IPS-18c (cell line): Measurements from ENCODE around the gene ATP11A.

ENCODE experiments used
- H3K4me3 ChIP-seq: 2 replicates; pipeline ENCODE4 v1.7.0; 2013; ENCODE audit warnings: low read depth, mild to moderate bottlenecking, low read length, moderate library complexity; ENCODE audit not compliant: insufficient read depth
- H3K9me3 ChIP-seq: one replicate; pipeline ENCODE4 v1.6.1; 2013; ENCODE audit warnings: mild to moderate bottlenecking, low read length, moderate library complexity; ENCODE audit not compliant: control insufficient read depth, insufficient read depth

Gene ATP11A

DNA sequence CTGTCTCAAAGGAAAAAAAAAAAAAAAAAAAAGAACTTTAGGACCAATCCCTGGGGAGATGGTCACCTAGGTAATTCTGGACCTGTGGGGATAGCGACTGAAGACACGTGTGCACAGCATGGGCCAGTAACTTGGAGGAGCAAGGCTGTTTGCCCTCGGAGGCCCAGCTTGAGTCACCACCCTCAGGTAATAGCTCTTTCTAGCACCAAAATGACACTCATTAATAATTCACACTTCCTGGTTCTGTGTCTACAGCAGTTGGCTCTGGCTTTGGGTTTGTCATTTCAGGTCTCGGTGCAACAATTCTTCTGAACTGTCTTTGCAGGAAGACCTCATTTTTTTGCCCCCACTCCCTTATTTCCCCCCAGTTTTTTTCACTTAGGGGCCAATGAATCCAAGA, 3.9 kb upstream of the ATP11A start:
- H3K4me3 ChIP-seq, result no peak overlapping the region
- H3K9me3 ChIP-seq, result no peaks in the 10 kb centered on the region

DNA sequence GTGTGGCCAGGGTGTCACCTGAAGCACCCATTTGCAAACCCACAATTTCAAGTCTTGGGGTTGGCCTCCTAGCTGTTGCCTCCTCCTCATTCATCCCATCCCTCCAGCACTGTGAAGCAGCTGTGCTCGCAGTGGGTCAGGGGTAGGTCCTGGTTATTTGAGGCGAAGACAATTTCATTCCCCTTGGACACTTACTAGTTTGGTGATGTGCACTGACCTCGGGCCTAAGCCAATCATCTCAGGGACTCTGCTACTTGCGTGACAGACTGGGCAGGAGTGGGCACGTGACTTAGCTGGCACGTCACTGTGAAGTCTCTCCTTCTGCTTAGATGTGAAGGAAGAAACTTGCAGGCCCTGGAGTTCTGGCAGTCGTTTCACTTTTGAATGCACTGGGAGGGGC, 3.5 kb upstream of the ATP11A start:
- H3K4me3 ChIP-seq, result no peak overlapping the region
- H3K9me3 ChIP-seq, result no peaks in the 10 kb centered on the region

DNA sequence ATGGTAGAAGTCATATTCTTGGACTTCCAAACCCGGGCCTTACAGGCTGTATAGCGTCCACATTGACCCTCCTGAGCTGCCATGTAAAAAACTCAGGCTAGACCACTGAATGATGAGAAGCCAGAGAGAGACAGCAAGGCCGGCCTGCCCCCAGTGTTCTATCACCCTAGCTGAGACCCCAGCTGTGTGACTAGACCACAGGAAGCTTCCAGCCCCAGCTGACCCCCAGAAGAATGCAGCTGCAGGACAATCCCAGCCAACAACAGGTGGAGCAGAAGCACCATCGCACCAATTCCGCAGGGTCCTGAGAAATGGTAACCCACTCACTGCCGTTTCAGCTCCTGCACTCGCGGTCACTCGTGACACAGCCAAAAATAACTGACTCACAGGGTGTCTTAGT, 2.9 kb upstream of the ATP11A start:
- Histone ChIP-seq H3K4me3 (no peak overlapping the region), H3K9me3 (no peaks in the 10 kb centered on the region)

DNA sequence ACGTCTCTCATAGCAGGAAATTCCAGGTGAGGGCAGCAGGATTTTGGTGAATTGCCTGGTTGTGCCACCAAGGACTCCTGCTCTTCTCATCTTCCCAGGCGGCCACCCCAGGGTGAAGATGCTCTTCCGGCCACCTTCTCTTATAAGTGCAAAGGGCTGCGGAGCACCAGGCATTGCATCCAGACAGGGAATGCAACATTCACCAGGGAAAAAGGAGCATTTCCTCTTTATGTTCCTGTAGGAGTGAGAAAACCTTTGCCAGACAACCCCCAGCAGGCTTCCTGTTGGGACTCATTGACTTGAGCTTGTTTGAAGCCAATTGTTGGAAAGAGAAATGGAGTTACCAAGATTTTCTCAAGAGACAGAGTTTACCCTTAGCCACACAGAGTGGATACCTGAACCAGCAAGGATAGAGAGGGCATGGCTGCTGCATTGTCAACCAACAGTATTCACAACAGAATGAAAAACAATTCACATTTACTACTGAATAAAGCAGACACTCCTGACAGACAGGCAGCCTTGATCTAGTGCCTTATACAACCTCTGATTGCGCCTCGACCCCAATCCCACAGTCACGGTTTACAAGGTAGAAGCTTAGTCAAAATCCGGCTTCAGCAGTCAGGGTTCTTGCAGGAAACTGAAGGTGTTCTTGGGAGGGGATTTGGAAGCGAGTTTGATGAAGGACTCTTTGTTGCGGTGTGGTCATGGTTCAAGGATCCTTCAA, 1.8 kb upstream of the ATP11A start:
- Histone ChIP-seq H3K9me3 (no peaks in the 10 kb centered on the region), H3K4me3 (no peak overlapping the region)

- peak overlapping the region; percentile 60; the same call in 1 of the 2 replicates for H3K4me3 ChIP-seq
- H3K9me3 ChIP-seq, result no peaks in the 10 kb centered on the region
Measured at GRCh38 chr13:112688560-112689302, 1.1 kb upstream of the ATP11A start.

GRCh38 chr13:112690283-112690929, 568 bp downstream of the ATP11A start:
- Histone ChIP-seq H3K4me3 (peak overlapping the region; percentile 77), H3K9me3 (no peaks in the 10 kb centered on the region)

DNA sequence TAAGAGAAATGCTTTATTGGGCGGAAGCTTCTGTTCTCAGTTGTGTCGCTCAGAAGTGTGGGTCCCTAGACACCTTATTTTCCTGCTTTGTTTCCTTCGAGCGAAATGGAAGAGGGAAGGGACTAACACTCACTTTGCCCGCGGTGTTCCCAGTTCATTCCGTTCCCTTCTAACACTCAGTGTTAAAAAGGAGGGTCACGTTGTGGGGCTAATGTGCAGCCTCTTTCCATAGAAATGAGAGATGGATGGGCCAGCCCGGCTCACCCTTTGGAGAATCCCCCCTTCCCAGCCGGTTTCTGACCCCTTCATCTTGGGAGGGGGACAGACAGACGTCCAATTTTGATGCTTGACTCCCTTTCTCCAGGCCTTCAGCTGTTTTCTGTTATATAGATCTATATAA, 2.3 kb downstream of the ATP11A start:
- Histone ChIP-seq H3K4me3 (0 out of 2 replicates have a peak overlapping the region, but pooled peaks have one; percentile 77), H3K9me3 (no peaks in the 10 kb centered on the region)

DNA sequence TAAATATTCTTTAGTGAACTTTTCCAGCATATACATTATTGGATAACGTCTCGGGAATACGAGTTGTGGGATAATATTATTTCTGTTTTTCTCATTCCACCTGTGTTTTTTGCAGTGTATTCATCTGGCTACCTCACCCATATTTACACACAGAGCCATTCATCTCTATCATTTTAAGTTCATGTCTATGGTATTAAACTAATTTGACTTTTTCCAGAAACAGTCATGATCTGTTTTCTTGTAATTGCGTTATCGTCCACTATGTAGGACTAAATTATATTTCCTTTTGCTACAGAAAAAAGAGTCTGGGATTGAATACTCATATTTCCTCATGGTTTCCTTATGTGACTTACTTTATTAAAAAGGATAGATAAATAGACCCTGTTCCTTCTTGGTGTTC, 2.7 kb downstream of the ATP11A start:
- no peak overlapping the region for H3K4me3 ChIP-seq
- H3K9me3 ChIP-seq, result no peaks in the 10 kb centered on the region

- Histone ChIP-seq H3K9me3 (no peaks in the 10 kb centered on the region), H3K4me3 (no peak overlapping the region; the same call in 1 of the 2 replicates)
Measured at GRCh38 chr13:112693831-112694497, 4.1 kb downstream of the ATP11A start.

GRCh38 chr13:112695121-112695520, 5.3 kb downstream of the ATP11A start:
- Histone ChIP-seq H3K9me3 (no peaks in the 10 kb centered on the region), H3K4me3 (no peak overlapping the region)

- H3K4me3 ChIP-seq, result no peak overlapping the region
- H3K9me3 ChIP-seq, result no peaks in the 10 kb centered on the region
Measured at GRCh38 chr13:112696001-112696868, 6.4 kb downstream of the ATP11A start.

GRCh38 chr13:112696869-112697465, 7.1 kb downstream of the ATP11A start:
- H3K9me3 ChIP-seq, result no peaks in the 10 kb centered on the region
- no peak overlapping the region for H3K4me3 ChIP-seq

- Histone ChIP-seq H3K4me3 (no peak overlapping the region), H3K9me3 (no peaks in the 10 kb centered on the region)
Measured at GRCh38 chr13:112697756-112698655, 8.2 kb downstream of the ATP11A start.

DNA sequence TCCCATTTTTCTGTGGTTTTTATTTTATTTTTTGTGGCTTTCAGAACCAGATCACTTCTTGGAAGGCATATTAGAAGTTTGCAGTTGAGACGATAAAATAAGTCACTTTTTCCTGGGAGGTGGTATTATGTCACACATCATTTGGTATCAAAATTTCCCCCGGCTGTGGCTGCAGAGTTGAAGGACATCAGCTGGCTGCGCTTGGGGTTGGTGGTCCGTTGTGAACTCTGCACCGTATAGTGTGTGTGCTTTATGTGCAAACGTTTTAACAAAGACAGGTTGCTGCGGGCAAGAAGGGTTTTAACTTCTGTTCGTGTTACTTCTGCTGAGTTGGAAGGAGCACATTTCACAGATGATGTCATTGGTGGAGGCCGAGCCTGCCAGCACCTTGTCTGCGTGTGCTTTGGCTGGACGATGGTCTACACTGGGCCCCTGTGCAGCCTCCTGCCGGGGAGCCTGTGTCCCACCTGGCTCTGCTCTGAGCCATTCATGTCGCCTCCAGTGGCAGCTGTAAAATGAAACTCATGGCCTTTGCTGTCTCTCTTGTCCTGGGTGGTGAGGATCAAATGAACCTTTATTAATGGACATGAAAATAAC, 9.6 kb downstream of the ATP11A start:
- Histone ChIP-seq H3K9me3 (no peaks in the 10 kb centered on the region), H3K4me3 (no peak overlapping the region)

- Histone ChIP-seq H3K9me3 (no peaks in the 10 kb centered on the region), H3K4me3 (no peak overlapping the region)
Measured at GRCh38 chr13:112700291-112701060, 10.6 kb downstream of the ATP11A start.
